Cardiac fibroblast (primary cell): Measurements from ENCODE around the gene VPS50.
"Not testable (repeated sequence)": the region's sequence is repeated elsewhere in the genome, so short reads cannot be mapped to it uniquely, and the experiment has no call there.

ENCODE experiments used
- DNase-seq, 2 donors: peaks; one replicate each; pipeline versions ENCODE4 v3.0.0 to v3.0.0-alpha.2; 2010; ENCODE audit warnings: low read depth in 2 of 2
- H3K4me3 ChIP-seq, 2 donors: replicated peaks in 1 of 2; 1 replicate in 1 of 2; 2 replicates in 1 of 2; pipeline ENCODE4 v1.5.1; 2011; ENCODE audit warnings: low read depth in 2 of 2, low read length in 2 of 2, mild to moderate bottlenecking in 2 of 2, moderate library complexity in 1 of 2
- TF ChIP-seq, protein P1 (sequence below): IDR thresholded peaks from one replicate; pipeline ENCODE4 v1.5.1; 2011; ENCODE audit warnings: low read depth, mild to moderate bottlenecking, low read length, inconsistent platforms

VPS50 gene

GRCh38 chr7:93316730-93317129 lies 84.6 kb downstream of the VPS50 start:
- TF ChIP-seq, protein P1, sequence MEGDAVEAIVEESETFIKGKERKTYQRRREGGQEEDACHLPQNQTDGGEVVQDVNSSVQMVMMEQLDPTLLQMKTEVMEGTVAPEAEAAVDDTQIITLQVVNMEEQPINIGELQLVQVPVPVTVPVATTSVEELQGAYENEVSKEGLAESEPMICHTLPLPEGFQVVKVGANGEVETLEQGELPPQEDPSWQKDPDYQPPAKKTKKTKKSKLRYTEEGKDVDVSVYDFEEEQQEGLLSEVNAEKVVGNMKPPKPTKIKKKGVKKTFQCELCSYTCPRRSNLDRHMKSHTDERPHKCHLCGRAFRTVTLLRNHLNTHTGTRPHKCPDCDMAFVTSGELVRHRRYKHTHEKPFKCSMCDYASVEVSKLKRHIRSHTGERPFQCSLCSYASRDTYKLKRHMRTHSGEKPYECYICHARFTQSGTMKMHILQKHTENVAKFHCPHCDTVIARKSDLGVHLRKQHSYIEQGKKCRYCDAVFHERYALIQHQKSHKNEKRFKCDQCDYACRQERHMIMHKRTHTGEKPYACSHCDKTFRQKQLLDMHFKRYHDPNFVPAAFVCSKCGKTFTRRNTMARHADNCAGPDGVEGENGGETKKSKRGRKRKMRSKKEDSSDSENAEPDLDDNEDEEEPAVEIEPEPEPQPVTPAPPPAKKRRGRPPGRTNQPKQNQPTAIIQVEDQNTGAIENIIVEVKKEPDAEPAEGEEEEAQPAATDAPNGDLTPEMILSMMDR: no peak
- no peak overlapping the region for H3K4me3 ChIP-seq
- peak in 1 of 2 donors; percentile 70 for DNase-seq

GRCh38 chr7:93320887-93321286 lies 88.7 kb downstream of the VPS50 start:
- TF ChIP-seq, protein P1: no peak
- DNase-seq: no peak
- H3K4me3 ChIP-seq: no peak overlapping the region

DNA sequence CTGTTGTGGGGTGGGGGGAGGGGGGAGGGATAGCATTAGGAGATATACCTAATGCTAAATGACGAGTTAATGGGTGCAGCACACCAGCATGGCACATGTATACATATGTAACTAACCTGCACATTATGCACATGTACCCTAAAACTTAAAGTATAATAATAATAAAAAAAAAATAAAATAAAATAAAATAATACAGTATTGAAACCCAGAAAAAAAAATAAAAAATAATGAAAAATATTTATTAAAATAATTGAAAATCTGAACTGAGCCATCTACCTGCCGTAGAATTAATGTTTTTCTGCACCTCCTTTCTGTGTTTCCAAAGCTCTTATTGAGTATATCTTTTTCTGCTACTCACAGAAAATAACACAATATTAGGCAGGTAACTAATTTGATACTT lies 94.1 kb downstream of the VPS50 start:
- not testable (repeated sequence) for H3K4me3 ChIP-seq, DNase-seq

- no peak overlapping the region for H3K4me3 ChIP-seq
- TF ChIP-seq, protein P1: no peak
- peak; percentile 83 to 94 for DNase-seq
Measured at GRCh38 chr7:93327006-93327633, 95.0 kb downstream of the VPS50 start.

GRCh38 chr7:93331706-93332105 lies 99.5 kb downstream of the VPS50 start:
- DNase-seq: no peak
- TF ChIP-seq, protein P1: no peak
- no peak overlapping the region for H3K4me3 ChIP-seq

GRCh38 chr7:93332172-93332571 lies 100.0 kb downstream of the VPS50 start:
- TF ChIP-seq, protein P1: no peak
- DNase-seq: no peak

DNA sequence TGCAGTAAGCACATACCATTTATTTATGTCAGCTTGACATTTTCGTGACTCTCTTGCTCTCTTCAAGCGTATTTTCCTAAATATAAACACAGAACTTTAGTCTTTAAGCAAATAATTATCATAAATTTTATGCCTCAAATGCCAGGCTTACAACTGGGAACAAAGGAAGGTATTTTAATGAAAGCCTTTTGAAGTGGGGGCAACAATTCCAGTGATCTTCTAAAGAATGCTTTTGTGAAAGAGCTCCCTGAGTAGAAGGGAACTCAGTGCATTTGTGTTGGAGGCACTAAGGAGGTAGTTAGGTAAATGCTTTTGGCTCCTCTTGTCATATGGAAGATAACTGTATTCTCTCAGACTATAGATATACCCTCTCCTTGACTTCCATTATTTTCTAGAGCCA lies 104.9 kb downstream of the VPS50 start:
- no peak for DNase-seq
- TF ChIP-seq, protein P1: no peak
- H3K4me3 ChIP-seq: no peak overlapping the region

More at GRCh38 chr7:93332172-93332571, 100.0 kb downstream of the VPS50 start:
- no peak overlapping the region for H3K4me3 ChIP-seq

GRCh38 chr7:93342178-93342577 lies 110.0 kb downstream of the VPS50 start:
- H3K4me3 ChIP-seq, DNase-seq: not testable (repeated sequence)
